Endothelial cell (in vitro differentiated cells): ENCODE data around the gene MYO16. TPM values are rescaled to one million over a fixed set of nuclear protein-coding genes. Genes with fewer than 3 reads are reported as not detected.

Experiments
- DNase-seq: peaks from one replicate; pipeline ENCODE4 v3.0.0; 2021; ENCODE audit warnings: low spot score
- H3K27ac Mint-ChIP-seq: one replicate; pipeline ENCODE4 v1.8.0; 2021; ENCODE audit warnings: mixed read lengths, inconsistent platforms; ENCODE audit not compliant: unreplicated experiment
- H3K27me3 Mint-ChIP-seq: one replicate; pipeline ENCODE4 v1.8.0; 2021; ENCODE audit warnings: mild to moderate bottlenecking, moderate library complexity, mixed read lengths, inconsistent platforms; ENCODE audit not compliant: unreplicated experiment
- H3K36me3 Mint-ChIP-seq: one replicate; pipeline ENCODE4 v1.8.0; 2021; ENCODE audit warnings: mild to moderate bottlenecking, low read depth, mixed read lengths, inconsistent platforms; ENCODE audit not compliant: unreplicated experiment
- H3K4me1 Mint-ChIP-seq: one replicate; pipeline ENCODE4 v1.8.0; 2021; ENCODE audit warnings: mild to moderate bottlenecking, mixed read lengths, inconsistent platforms; ENCODE audit not compliant: unreplicated experiment
- H3K4me3 Mint-ChIP-seq: one replicate; pipeline ENCODE4 v1.8.0; 2021; ENCODE audit warnings: mild to moderate bottlenecking, mixed read lengths, inconsistent platforms; ENCODE audit not compliant: unreplicated experiment
- H3K9me3 Mint-ChIP-seq: one replicate; pipeline ENCODE4 v1.8.0; 2021; ENCODE audit warnings: mixed read lengths, inconsistent platforms; ENCODE audit not compliant: unreplicated experiment
- total RNA-seq: library from RNA; stranded (reverse); fragmentation: NEBNext Ultra II Directional; extraction: Animal tissue kit (Norgen Biotek cat#: 25700); gene quantifications from one replicate; pipeline ENCODE4 v1.2.1, GENCODE V29; 2021; ENCODE audit not compliant: unreplicated experiment
- TF ChIP-seq, protein P1 (sequence below): fragments of 200-600 bp; sonication (generic); IDR thresholded peaks from one replicate; pipeline ENCODE4 v1.5.0; 2021; ENCODE audit warnings: antibody characterized with exemption; ENCODE audit not compliant: unreplicated experiment

Gene MYO16
- total RNA-seq, 1 donor from 2014 or later, result 1.4 TPM

DNA sequence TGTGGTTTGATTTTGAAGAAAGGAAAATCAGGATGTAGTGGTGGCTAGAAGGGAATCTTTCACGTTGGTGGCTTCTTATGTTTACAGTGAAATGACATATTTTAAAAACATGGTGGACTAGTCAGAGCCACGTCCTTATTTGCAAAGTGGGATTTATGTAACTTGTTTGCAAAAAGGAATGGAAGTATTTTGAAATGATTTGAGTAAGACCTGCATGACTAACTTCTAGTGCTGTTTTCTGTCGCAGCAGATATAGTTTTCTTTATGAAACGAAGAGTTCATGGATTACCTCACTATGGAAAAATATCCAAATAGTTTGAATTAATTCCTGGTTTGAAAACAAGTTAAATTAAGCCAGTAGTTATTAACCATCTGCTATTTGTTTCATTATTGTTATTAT, 476.5 kb downstream of the MYO16 start:
- Mint-ChIP-seq H3K9me3 (no peaks in the 10 kb centered on the region), H3K36me3 (no peaks in the 10 kb centered on the region)
- TF ChIP-seq, protein P1, sequence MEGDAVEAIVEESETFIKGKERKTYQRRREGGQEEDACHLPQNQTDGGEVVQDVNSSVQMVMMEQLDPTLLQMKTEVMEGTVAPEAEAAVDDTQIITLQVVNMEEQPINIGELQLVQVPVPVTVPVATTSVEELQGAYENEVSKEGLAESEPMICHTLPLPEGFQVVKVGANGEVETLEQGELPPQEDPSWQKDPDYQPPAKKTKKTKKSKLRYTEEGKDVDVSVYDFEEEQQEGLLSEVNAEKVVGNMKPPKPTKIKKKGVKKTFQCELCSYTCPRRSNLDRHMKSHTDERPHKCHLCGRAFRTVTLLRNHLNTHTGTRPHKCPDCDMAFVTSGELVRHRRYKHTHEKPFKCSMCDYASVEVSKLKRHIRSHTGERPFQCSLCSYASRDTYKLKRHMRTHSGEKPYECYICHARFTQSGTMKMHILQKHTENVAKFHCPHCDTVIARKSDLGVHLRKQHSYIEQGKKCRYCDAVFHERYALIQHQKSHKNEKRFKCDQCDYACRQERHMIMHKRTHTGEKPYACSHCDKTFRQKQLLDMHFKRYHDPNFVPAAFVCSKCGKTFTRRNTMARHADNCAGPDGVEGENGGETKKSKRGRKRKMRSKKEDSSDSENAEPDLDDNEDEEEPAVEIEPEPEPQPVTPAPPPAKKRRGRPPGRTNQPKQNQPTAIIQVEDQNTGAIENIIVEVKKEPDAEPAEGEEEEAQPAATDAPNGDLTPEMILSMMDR, result no peak

DNA sequence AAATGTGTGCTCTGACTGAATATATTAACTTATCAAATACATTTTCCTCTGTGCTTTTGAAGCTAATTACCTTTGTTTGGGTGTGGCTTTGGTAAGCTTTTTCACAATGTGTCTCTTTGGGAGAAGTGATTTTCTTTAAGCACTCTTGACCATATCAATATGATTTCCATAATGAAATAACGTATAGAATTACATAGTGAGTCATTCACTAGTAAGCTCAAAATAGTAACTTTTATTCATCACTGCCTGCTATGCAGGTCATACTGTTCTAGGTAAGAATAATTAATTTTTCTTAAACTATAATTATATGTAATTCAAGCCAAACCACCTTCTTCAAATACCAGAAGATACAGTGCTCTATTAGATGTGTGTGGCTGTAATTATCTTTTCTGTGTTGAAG, 480.7 kb downstream of the MYO16 start:
- Mint-ChIP-seq H3K9me3 (no peaks in the 10 kb centered on the region), H3K36me3 (no peaks in the 10 kb centered on the region), H3K4me1 (peaks cover 6% of the 10 kb centered on the region), H3K27me3 (no peaks in the 10 kb centered on the region), H3K27ac (no peak overlapping the region), H3K4me3 (no peak overlapping the region)
- no peak for DNase-seq
- TF ChIP-seq, protein P1, result no peak

More for the DNA sequence above, 476.5 kb downstream of the MYO16 start:
- H3K27ac Mint-ChIP-seq, result no peak overlapping the region
- H3K4me3 Mint-ChIP-seq, result no peak overlapping the region
- no peak for DNase-seq
- H3K4me1 Mint-ChIP-seq, result no peaks in the 10 kb centered on the region
- no peaks in the 10 kb centered on the region for H3K27me3 Mint-ChIP-seq

DNA sequence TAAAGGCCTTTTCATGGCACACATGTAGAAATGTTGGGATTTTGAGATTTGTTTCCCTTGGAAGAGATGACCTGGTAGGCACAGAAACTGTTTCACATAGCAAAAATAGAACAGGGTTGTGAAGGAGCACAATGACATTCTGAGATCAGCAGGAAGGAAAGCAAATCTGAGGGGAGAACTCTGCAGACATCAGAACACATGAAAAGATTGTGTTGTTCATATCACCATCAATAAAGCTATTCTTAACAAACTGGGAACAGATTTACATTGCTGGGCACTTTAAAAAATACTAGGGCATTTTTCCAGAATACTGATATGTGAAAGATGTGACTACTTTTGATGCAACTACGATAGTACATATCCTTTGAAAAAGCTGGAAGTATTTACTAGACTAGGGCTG, 481.7 kb downstream of the MYO16 start:
- no peak overlapping the region for H3K4me3 Mint-ChIP-seq
- TF ChIP-seq, protein P1, result no peak
- no peak overlapping the region for H3K27ac Mint-ChIP-seq
- no peaks in the 10 kb centered on the region for H3K27me3 Mint-ChIP-seq
- H3K4me1 Mint-ChIP-seq, result peaks cover 6% of the 10 kb centered on the region
- DNase-seq, result no peak
- H3K36me3 Mint-ChIP-seq, result no peaks in the 10 kb centered on the region
- no peaks in the 10 kb centered on the region for H3K9me3 Mint-ChIP-seq

DNA sequence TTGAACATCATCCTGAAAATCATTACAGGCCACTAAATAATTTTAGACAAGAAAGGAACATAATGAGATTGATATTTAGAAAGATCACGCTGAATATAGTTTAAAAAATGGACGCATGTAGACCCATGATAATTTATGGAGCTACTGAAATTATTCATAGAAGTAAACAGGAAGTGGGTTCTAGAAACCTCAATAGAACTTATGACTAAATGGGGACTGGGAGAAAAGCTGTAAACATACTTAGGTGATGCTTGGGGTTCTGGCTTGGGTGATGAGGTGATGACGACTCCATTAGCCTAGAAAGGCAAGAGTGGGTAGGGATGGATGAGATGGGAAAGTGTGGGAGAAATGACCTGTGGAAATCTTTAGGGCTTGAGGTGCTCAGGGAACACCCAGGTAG, 484.0 kb downstream of the MYO16 start:
- Mint-ChIP-seq H3K4me1 (peaks cover 6% of the 10 kb centered on the region), H3K4me3 (no peak overlapping the region), H3K9me3 (no peaks in the 10 kb centered on the region), H3K27ac (no peak overlapping the region), H3K27me3 (peaks cover 2% of the 10 kb centered on the region), H3K36me3 (no peaks in the 10 kb centered on the region)
- TF ChIP-seq, protein P1, result no peak
- DNase-seq, result no peak

DNA sequence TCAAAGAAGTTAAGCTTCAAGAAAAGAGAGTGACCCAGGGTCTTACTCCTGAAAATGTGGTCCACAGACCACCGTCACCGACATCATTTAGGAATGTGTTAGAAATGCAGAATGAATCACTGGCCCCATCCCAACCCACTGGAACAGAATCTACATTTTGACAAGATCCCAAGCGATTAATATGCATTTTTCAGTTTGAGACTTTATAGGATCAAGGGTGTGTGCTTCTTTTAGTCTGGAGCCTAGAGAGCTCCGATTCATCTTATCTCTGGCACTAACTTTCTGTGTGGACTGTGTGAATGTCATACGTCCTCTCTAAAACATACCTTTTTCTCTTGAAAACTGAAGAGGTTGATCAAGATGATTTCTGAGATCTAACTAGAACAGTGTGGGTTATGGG, 484.8 kb downstream of the MYO16 start:
- DNase-seq, result no peak
- peaks cover 6% of the 10 kb centered on the region for H3K4me1 Mint-ChIP-seq
- no peaks in the 10 kb centered on the region for H3K36me3 Mint-ChIP-seq
- TF ChIP-seq, protein P1, result no peak
- H3K9me3 Mint-ChIP-seq, result no peaks in the 10 kb centered on the region
- no peak overlapping the region for H3K27ac Mint-ChIP-seq
- H3K27me3 Mint-ChIP-seq, result peaks cover 2% of the 10 kb centered on the region
- no peak overlapping the region for H3K4me3 Mint-ChIP-seq
